ENCODE data around the gene SIPA1L3. TPM values are rescaled to one million over a fixed set of nuclear protein-coding genes. Genes with fewer than 3 reads are reported as not detected.
A peak's percentile ranks its signal among the peaks of the same experiment; 100 is the strongest.
"Not testable (repeated sequence)": the region's sequence is repeated elsewhere in the genome, so short reads cannot be mapped to it uniquely, and the experiment has no call there.

SIPA1L3 gene
- total RNA-seq, 2 experiments from 2014 or later, result 10.5 to 18.3 TPM

GRCh38 chr19:38230506-38231133 is 323.6 kb downstream of the SIPA1L3 start:
- H3K4me1 Mint-ChIP-seq; H3K27ac Mint-ChIP-seq; POLR2A ChIA-PET; ATAC-seq; H3K36me3 Mint-ChIP-seq (ENCODE audit: low read depth); H3K4me3 Mint-ChIP-seq; H3K9me3 Mint-ChIP-seq (ENCODE audit: low read depth); DNase-seq: not testable (repeated sequence)
- CTCF ChIA-PET, result interaction anchor here (0.6 to 1.6 kb wide), 6 partner anchors 14 to 333 kb away, joined by 3 to 8 read pairs (median 4); partner anchors contain the start of genes CATSPERG and FAM98C
- H3K27me3 Mint-ChIP-seq, result peaks cover 37% of the 10 kb centered on the region
- intact Hi-C loops (cut with DNase I, micrococcal nuclease), result loop anchor here in 1 of 2 experiments (5.0 kb wide), 1 partner anchor 88 kb away; no protein-coding TSS in a partner anchor

GRCh38 chr19:38231918-38232317 is 324.9 kb downstream of the SIPA1L3 start:
- Mint-ChIP-seq H3K27ac (no peak overlapping the region), H3K4me3 (no peak overlapping the region), H3K36me3 (ENCODE audit: low read depth) (no peaks in the 10 kb centered on the region), H3K9me3 (ENCODE audit: low read depth) (no peaks in the 10 kb centered on the region), H3K27me3 (peaks cover 32% of the 10 kb centered on the region), H3K4me1 (peaks cover 8% of the 10 kb centered on the region)
- intact Hi-C loops (cut with DNase I, micrococcal nuclease), result loop anchor here in 1 of 2 experiments (5.0 kb wide), 1 partner anchor 90 kb away; no protein-coding TSS in a partner anchor
- no peak for ATAC-seq
- POLR2A ChIA-PET, result no interaction called here
- CTCF ChIA-PET, result interaction anchor here (1.1 to 1.6 kb wide), 3 partner anchors 171 to 334 kb away, joined by 3 to 8 read pairs (median 6); partner anchors contain the start of gene FAM98C
- no peak for DNase-seq

- ChIA-PET CTCF (interaction anchor here (0.6 to 3.2 kb wide), 9 partner anchors 10 to 331 kb away, joined by 3 to 18 read pairs (median 3); partner anchors contain the start of gene PSMD8), POLR2A (no interaction called here)
- intact Hi-C loops (cut with DNase I, micrococcal nuclease), result loop anchor here (1.0 to 5.0 kb wide), 3 partner anchors 91 to 384 kb away; partner anchors contain the start of genes CATSPERG (in 1 of the 2) and MAP4K1 (in 1 of the 2)
- Mint-ChIP-seq H3K4me1 (peaks cover 3% of the 10 kb centered on the region), H3K27ac (no peak overlapping the region), H3K4me3 (no peak overlapping the region), H3K27me3 (peaks cover 24% of the 10 kb centered on the region), H3K36me3 (ENCODE audit: low read depth) (no peaks in the 10 kb centered on the region), H3K9me3 (ENCODE audit: low read depth) (no peaks in the 10 kb centered on the region)
- ATAC-seq (peak; percentile 59), DNase-seq (peak; percentile 93)
Measured at GRCh38 chr19:38233740-38234251, 326.8 kb downstream of the SIPA1L3 start.

GRCh38 chr19:38234615-38235014 is 327.6 kb downstream of the SIPA1L3 start:
- intact Hi-C loops (cut with DNase I, micrococcal nuclease), result loop anchor here (1.0 to 5.0 kb wide), 3 partner anchors 92 to 383 kb away; partner anchors contain the start of genes CATSPERG (in 1 of the 2) and MAP4K1 (in 1 of the 2)
- DNase-seq, result no peak
- no peak overlapping the region for H3K4me3 Mint-ChIP-seq
- H3K36me3 Mint-ChIP-seq (ENCODE audit: low read depth), result no peaks in the 10 kb centered on the region
- H3K27ac Mint-ChIP-seq, result no peak overlapping the region
- H3K9me3 Mint-ChIP-seq (ENCODE audit: low read depth), result no peaks in the 10 kb centered on the region
- no peaks in the 10 kb centered on the region for H3K4me1 Mint-ChIP-seq
- H3K27me3 Mint-ChIP-seq, result peaks cover 21% of the 10 kb centered on the region
- CTCF ChIA-PET, result interaction anchor here (0.6 to 3.2 kb wide), 11 partner anchors 9 to 332 kb away, joined by 3 to 18 read pairs (median 3); partner anchors contain the start of genes PSMD8, SIPA1L3 and WDR87
- no peak for ATAC-seq
- POLR2A ChIA-PET, result no interaction called here

GRCh38 chr19:38239816-38240215 is 332.8 kb downstream of the SIPA1L3 start:
- ATAC-seq (no peak), DNase-seq (no peak)
- no peaks in the 10 kb centered on the region for H3K9me3 Mint-ChIP-seq (ENCODE audit: low read depth)
- intact Hi-C loops (cut with DNase I, micrococcal nuclease), result loop anchor here in 1 of 2 experiments (5.0 kb wide), 1 partner anchor 147 kb away; the partner anchor contains the start of genes GGN and SPRED3
- ChIA-PET CTCF (interaction anchor here (0.6 to 0.7 kb wide), 2 partner anchors 98 to 336 kb away, joined by 3 read pairs; no protein-coding TSS in a partner anchor), POLR2A (interaction anchor here (0.8 kb wide), 1 partner anchor 26 kb away, joined by 3 read pairs; no protein-coding TSS in a partner anchor)
- no peak overlapping the region for H3K4me3 Mint-ChIP-seq
- H3K27ac Mint-ChIP-seq, result no peak overlapping the region
- H3K36me3 Mint-ChIP-seq (ENCODE audit: low read depth), result no peaks in the 10 kb centered on the region
- H3K27me3 Mint-ChIP-seq, result peaks cover 6% of the 10 kb centered on the region
- H3K4me1 Mint-ChIP-seq, result peaks cover 3% of the 10 kb centered on the region

GRCh38 chr19:38243279-38243673 is 336.3 kb downstream of the SIPA1L3 start:
- Mint-ChIP-seq H3K9me3 (ENCODE audit: low read depth) (no peaks in the 10 kb centered on the region), H3K27ac (no peak overlapping the region), H3K27me3 (peaks cover 5% of the 10 kb centered on the region), H3K4me3 (no peak overlapping the region), H3K4me1 (peaks cover 3% of the 10 kb centered on the region), H3K36me3 (ENCODE audit: low read depth) (no peaks in the 10 kb centered on the region)
- ChIA-PET POLR2A (no interaction called here), CTCF (interaction anchor here (0.5 to 2.4 kb wide), 16 partner anchors 9 to 538 kb away, joined by 3 to 18 read pairs (median 6); partner anchors contain the start of genes KCNK6, PSMD8, SIPA1L3 and WDR87)
- intact Hi-C loops (cut with DNase I, micrococcal nuclease), result loop anchor here (1.0 to 5.0 kb wide), 2 partner anchors 92 to 144 kb away; partner anchors contain the start of genes CATSPERG (in 1 of the 2), GGN (in 1 of the 2) and SPRED3 (in 1 of the 2)
- DNase-seq (no peak), ATAC-seq (no peak)

GRCh38 chr19:38245826-38246498 is 339.0 kb downstream of the SIPA1L3 start:
- H3K36me3 Mint-ChIP-seq (ENCODE audit: low read depth), result no peaks in the 10 kb centered on the region
- H3K4me1 Mint-ChIP-seq, result peaks cover 3% of the 10 kb centered on the region
- H3K27me3 Mint-ChIP-seq, result peaks cover 2% of the 10 kb centered on the region
- DNase-seq (no peak), ATAC-seq (no peak)
- POLR2A ChIA-PET, result interaction anchor here (0.7 kb wide), 1 partner anchor 112 kb away, joined by 3 read pairs; no protein-coding TSS in a partner anchor
- no peak overlapping the region for H3K27ac Mint-ChIP-seq
- intact Hi-C loops (cut with DNase I, micrococcal nuclease), result no loop called here
- CTCF ChIA-PET, result interaction anchor here (0.6 to 3.5 kb wide), 5 partner anchors 12 to 643 kb away, joined by 3 to 21 read pairs (median 3); partner anchors contain the start of gene KCNK6
- no peaks in the 10 kb centered on the region for H3K9me3 Mint-ChIP-seq (ENCODE audit: low read depth)
- H3K4me3 Mint-ChIP-seq, result no peak overlapping the region

GRCh38 chr19:38247126-38247525 is 340.1 kb downstream of the SIPA1L3 start:
- ChIA-PET POLR2A (no interaction called here), CTCF (interaction anchor here (0.8 to 3.5 kb wide), 2 partner anchors 34 to 73 kb away, joined by 3 to 21 read pairs; partner anchors contain the start of gene KCNK6)
- Mint-ChIP-seq H3K27ac (no peak overlapping the region), H3K9me3 (ENCODE audit: low read depth) (no peaks in the 10 kb centered on the region), H3K36me3 (ENCODE audit: low read depth) (no peaks in the 10 kb centered on the region), H3K27me3 (peaks cover 2% of the 10 kb centered on the region), H3K4me3 (no peak overlapping the region), H3K4me1 (peaks cover 3% of the 10 kb centered on the region)
- ATAC-seq, result no peak
- intact Hi-C loops (cut with DNase I, micrococcal nuclease), result no loop called here
- no peak for DNase-seq

- peaks cover 3% of the 10 kb centered on the region for H3K4me1 Mint-ChIP-seq
- H3K27ac Mint-ChIP-seq, result no peak overlapping the region
- ChIA-PET POLR2A (no interaction called here), CTCF (interaction anchor here (0.6 to 1.0 kb wide), 3 partner anchors 34 to 200 kb away, joined by 3 to 4 read pairs (median 3); partner anchors contain the start of gene CATSPERG)
- intact Hi-C loops (cut with DNase I, micrococcal nuclease), result no loop called here
- no peak for DNase-seq
- H3K4me3 Mint-ChIP-seq, result no peak overlapping the region
- H3K27me3 Mint-ChIP-seq, result peaks cover 4% of the 10 kb centered on the region
- ATAC-seq, result no peak
- H3K9me3 Mint-ChIP-seq (ENCODE audit: low read depth), result no peaks in the 10 kb centered on the region
- H3K36me3 Mint-ChIP-seq (ENCODE audit: low read depth), result no peaks in the 10 kb centered on the region
Measured at GRCh38 chr19:38247734-38248268, 340.8 kb downstream of the SIPA1L3 start.

GRCh38 chr19:38248421-38248820 is 341.4 kb downstream of the SIPA1L3 start:
- H3K4me1 Mint-ChIP-seq, result peaks cover 3% of the 10 kb centered on the region
- no peak overlapping the region for H3K27ac Mint-ChIP-seq
- no peak overlapping the region for H3K4me3 Mint-ChIP-seq
- H3K9me3 Mint-ChIP-seq (ENCODE audit: low read depth), result no peaks in the 10 kb centered on the region
- POLR2A ChIA-PET, result no interaction called here
- CTCF ChIA-PET, result interaction anchor here (0.6 to 1.0 kb wide), 2 partner anchors 87 to 200 kb away, joined by 3 to 4 read pairs; partner anchors contain the start of gene CATSPERG
- H3K36me3 Mint-ChIP-seq (ENCODE audit: low read depth), result no peaks in the 10 kb centered on the region
- peaks cover 4% of the 10 kb centered on the region for H3K27me3 Mint-ChIP-seq
- no peak for DNase-seq
- no peak for ATAC-seq
- intact Hi-C loops (cut with DNase I, micrococcal nuclease), result no loop called here

Data from activated CD4-positive, alpha-beta T cell treated with anti-CD3 and anti-CD28 coated beads for 36 hours (primary cell).